ENCODE measurements around the gene RSPH10B.
A peak's percentile ranks its signal among the peaks of the same experiment; 100 is the strongest.
"Not testable (repeated sequence)": the region's sequence is repeated elsewhere in the genome, so short reads cannot be mapped to it uniquely, and the experiment has no call there.

RSPH10B gene

DNA sequence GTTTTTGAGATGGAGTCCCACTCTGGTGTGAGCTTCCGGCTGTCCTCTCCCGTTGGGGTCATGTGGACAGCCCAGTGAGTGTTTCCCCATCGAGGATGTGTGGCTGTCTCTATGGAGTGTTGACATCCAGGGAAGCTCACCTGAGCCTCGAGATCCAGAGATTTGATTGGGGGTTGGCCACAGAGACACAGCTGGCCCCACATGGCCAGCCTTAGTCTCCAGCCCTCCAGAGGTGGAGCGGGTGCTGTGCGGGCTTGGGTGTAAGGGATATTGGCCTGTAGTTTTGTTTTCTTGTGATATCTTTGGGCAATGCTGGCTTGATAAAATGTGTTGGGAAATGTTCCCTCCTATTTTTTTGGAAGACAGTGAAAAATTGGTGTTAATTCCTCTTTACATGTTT is 54.0 kb downstream of the RSPH10B start:
- not testable (repeated sequence) for H3K27ac ChIP-seq (ENCODE audit: low read length); H3K9me3 ChIP-seq (ENCODE audit: insufficient read depth, low read depth, low read length)

DNA sequence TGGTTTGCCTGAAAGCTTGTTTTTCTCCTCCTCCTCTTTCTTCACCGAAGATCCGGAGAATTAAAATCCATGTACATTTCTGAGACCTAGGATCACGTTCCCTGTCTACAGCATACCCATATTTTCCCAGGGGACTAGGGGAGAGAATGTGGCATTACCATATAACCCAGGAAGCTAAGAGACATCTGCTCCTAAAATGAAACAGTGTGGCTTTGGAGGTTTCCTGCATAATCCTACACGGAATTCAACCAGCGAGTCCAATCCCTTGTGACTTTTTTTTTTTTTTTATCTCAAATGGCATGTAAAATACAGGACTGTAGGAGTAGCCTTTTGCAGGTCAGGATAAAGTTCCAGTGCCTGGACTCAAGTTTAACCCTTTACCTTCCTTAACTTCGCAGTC is 61.7 kb downstream of the RSPH10B start:
- not testable (repeated sequence) for H3K27ac ChIP-seq (ENCODE audit: low read length); H3K36me3 ChIP-seq (ENCODE audit: insufficient read depth, low read depth, low read length); H3K9me3 ChIP-seq (ENCODE audit: insufficient read depth, low read depth, low read length); H3K9ac ChIP-seq (ENCODE audit: low read depth, low read length); H3K27me3 ChIP-seq (ENCODE audit: insufficient read depth, low read length); H3K4me1 ChIP-seq (ENCODE audit: insufficient read depth, low read length); H3K4me3 ChIP-seq (ENCODE audit: low read length)

More for the DNA sequence above, 54.0 kb downstream of the RSPH10B start:
- not testable (repeated sequence) for H3K36me3 ChIP-seq (ENCODE audit: insufficient read depth, low read depth, low read length); H3K9ac ChIP-seq (ENCODE audit: low read depth, low read length); H3K4me3 ChIP-seq (ENCODE audit: low read length); H3K4me1 ChIP-seq (ENCODE audit: insufficient read depth, low read length); H3K27me3 ChIP-seq (ENCODE audit: insufficient read depth, low read length)

GRCh38 chr7:5904726-5905125 is 65.8 kb downstream of the RSPH10B start:
- not testable (repeated sequence) for H3K27me3 ChIP-seq (ENCODE audit: insufficient read depth, low read length); H3K4me1 ChIP-seq (ENCODE audit: insufficient read depth, low read length); H3K9me3 ChIP-seq (ENCODE audit: insufficient read depth, low read depth, low read length); H3K36me3 ChIP-seq (ENCODE audit: insufficient read depth, low read depth, low read length); H3K27ac ChIP-seq (ENCODE audit: low read length); H3K4me3 ChIP-seq (ENCODE audit: low read length); H3K9ac ChIP-seq (ENCODE audit: low read depth, low read length)

GRCh38 chr7:5903002-5903401 is 67.5 kb downstream of the RSPH10B start:
- H3K9me3 ChIP-seq (ENCODE audit: insufficient read depth, low read depth, low read length); H3K36me3 ChIP-seq (ENCODE audit: insufficient read depth, low read depth, low read length); H3K4me1 ChIP-seq (ENCODE audit: insufficient read depth, low read length); H3K4me3 ChIP-seq (ENCODE audit: low read length); H3K9ac ChIP-seq (ENCODE audit: low read depth, low read length); H3K27ac ChIP-seq (ENCODE audit: low read length); H3K27me3 ChIP-seq (ENCODE audit: insufficient read depth, low read length): not testable (repeated sequence)

- H3K36me3 ChIP-seq (ENCODE audit: insufficient read depth, low read depth, low read length); H3K9ac ChIP-seq (ENCODE audit: low read depth, low read length); H3K9me3 ChIP-seq (ENCODE audit: insufficient read depth, low read depth, low read length); H3K4me1 ChIP-seq (ENCODE audit: insufficient read depth, low read length); H3K27ac ChIP-seq (ENCODE audit: low read length); H3K27me3 ChIP-seq (ENCODE audit: insufficient read depth, low read length): not testable (repeated sequence)
- peak within 1 kb of the TSS; percentile 52; the same call in 1 of the 2 replicates for H3K4me3 ChIP-seq (ENCODE audit: low read length)
Observed at GRCh38 chr7:5898480-5899224, 71.8 kb downstream of the RSPH10B start, which contains the start of gene CCZ1. TSS of gene CCZ1 (plus strand) at chr7:5898733. CDS start at chr7:5898800, 67 bp downstream.

GRCh38 chr7:5897369-5897919 is 73.0 kb downstream of the RSPH10B start:
- H3K27me3 ChIP-seq (ENCODE audit: insufficient read depth, low read length); H3K27ac ChIP-seq (ENCODE audit: low read length); H3K4me3 ChIP-seq (ENCODE audit: low read length); H3K9ac ChIP-seq (ENCODE audit: low read depth, low read length); H3K4me1 ChIP-seq (ENCODE audit: insufficient read depth, low read length); H3K9me3 ChIP-seq (ENCODE audit: insufficient read depth, low read depth, low read length); H3K36me3 ChIP-seq (ENCODE audit: insufficient read depth, low read depth, low read length): not testable (repeated sequence)

DNA sequence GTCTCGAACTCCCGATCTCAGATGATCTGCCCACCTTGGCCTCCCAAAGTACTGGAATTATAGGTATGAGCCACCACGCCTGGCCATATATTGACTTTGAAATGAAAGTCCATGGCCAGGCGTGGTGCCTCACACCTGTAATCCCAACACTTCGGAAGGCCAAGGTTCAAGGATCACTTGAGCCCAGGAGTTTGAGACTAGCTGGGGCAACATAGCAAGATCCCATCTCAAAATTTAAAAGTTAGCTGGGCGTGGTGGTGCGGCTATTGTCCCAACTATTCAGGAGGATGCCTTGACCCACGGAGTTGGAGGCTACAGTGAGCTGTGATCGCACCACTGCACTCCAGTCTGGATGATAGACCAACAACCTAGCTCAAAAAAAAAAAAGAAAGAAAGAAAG is 78.0 kb downstream of the RSPH10B start:
- H3K9me3 ChIP-seq (ENCODE audit: insufficient read depth, low read depth, low read length), result no peaks in the 10 kb centered on the region

DNA sequence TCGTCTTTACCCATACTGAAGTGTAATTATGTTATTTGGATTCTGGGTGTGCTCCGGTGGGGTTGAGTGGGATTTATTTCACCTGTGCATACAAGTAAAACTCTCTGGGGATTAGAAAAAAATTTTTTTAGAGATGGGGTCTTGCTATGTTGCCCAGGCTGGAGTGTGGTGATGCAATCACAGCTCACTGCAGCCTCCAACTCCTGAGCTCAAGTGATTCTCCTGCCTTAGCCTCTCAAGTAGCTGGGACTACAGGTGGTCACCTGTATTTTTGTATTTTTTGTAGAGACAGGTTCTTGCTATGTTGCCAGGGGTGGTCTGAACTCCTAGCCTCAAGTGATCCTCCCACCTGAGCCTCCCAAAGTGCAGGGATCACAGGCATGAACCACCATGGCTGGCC is 80.2 kb downstream of the RSPH10B start:
- H3K36me3 ChIP-seq (ENCODE audit: insufficient read depth, low read depth, low read length); H3K27me3 ChIP-seq (ENCODE audit: insufficient read depth, low read length); H3K9me3 ChIP-seq (ENCODE audit: insufficient read depth, low read depth, low read length); H3K4me3 ChIP-seq (ENCODE audit: low read length); H3K27ac ChIP-seq (ENCODE audit: low read length); H3K9ac ChIP-seq (ENCODE audit: low read depth, low read length); H3K4me1 ChIP-seq (ENCODE audit: insufficient read depth, low read length): not testable (repeated sequence)

More for the DNA sequence above, 78.0 kb downstream of the RSPH10B start:
- Histone ChIP-seq H3K4me3 (ENCODE audit: low read length) (no peak overlapping the region), H3K4me1 (ENCODE audit: insufficient read depth, low read length) (no peaks in the 10 kb centered on the region), H3K27me3 (ENCODE audit: insufficient read depth, low read length) (no peaks in the 10 kb centered on the region), H3K9ac (ENCODE audit: low read depth, low read length) (no peak overlapping the region), H3K27ac (ENCODE audit: low read length) (no peak overlapping the region), H3K36me3 (ENCODE audit: insufficient read depth, low read depth, low read length) (no peaks in the 10 kb centered on the region)

GRCh38 chr7:5888021-5888420 is 82.5 kb downstream of the RSPH10B start:
- H3K9ac ChIP-seq (ENCODE audit: low read depth, low read length); H3K4me1 ChIP-seq (ENCODE audit: insufficient read depth, low read length); H3K27me3 ChIP-seq (ENCODE audit: insufficient read depth, low read length); H3K36me3 ChIP-seq (ENCODE audit: insufficient read depth, low read depth, low read length); H3K27ac ChIP-seq (ENCODE audit: low read length); H3K9me3 ChIP-seq (ENCODE audit: insufficient read depth, low read depth, low read length); H3K4me3 ChIP-seq (ENCODE audit: low read length): not testable (repeated sequence)

DNA sequence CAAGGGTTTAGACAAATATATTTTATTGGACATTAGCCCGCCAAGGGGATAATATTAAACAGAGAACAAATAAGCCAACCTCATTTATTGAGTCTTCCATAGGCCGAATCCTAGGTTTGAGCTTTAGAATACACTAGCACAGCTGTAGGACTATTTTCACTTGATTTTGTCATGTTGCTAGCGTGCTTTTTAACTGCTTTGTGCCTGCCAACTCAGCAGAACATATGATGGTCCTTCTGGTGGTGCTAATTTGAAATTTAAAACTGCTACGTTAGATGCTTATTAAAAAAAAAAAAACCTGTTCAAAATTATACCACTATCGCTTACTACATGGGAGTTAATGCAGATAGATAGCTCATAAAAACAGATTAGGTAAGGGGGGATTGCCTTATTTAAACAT is 86.1 kb downstream of the RSPH10B start:
- not testable (repeated sequence) for H3K4me3 ChIP-seq (ENCODE audit: low read length); H3K4me1 ChIP-seq (ENCODE audit: insufficient read depth, low read length); H3K9me3 ChIP-seq (ENCODE audit: insufficient read depth, low read depth, low read length); H3K27ac ChIP-seq (ENCODE audit: low read length); H3K36me3 ChIP-seq (ENCODE audit: insufficient read depth, low read depth, low read length); H3K27me3 ChIP-seq (ENCODE audit: insufficient read depth, low read length); H3K9ac ChIP-seq (ENCODE audit: low read depth, low read length)

DNA sequence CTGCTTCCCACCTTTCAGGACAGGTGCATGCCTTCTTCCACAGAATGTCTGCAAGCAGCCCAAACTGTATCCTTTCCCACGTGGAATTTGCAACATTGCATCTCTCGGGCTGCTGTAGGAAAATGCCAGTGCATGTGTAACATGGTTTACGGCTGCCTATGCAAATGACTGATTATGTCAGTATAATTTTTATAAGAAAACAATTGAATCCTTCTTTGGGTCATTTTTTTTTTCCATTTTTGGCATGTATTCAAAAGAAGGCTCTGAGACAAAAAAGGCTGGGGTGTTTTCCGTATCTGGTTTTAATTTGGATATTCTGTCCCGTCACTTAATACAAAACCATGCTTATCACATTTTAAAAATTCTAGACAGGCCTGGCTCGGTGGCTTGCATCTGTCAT is 90.4 kb downstream of the RSPH10B start:
- H3K9me3 ChIP-seq (ENCODE audit: insufficient read depth, low read depth, low read length); H3K4me3 ChIP-seq (ENCODE audit: low read length); H3K9ac ChIP-seq (ENCODE audit: low read depth, low read length); H3K36me3 ChIP-seq (ENCODE audit: insufficient read depth, low read depth, low read length); H3K4me1 ChIP-seq (ENCODE audit: insufficient read depth, low read length); H3K27ac ChIP-seq (ENCODE audit: low read length); H3K27me3 ChIP-seq (ENCODE audit: insufficient read depth, low read length): not testable (repeated sequence)

GRCh38 chr7:5879591-5879990 is 90.9 kb downstream of the RSPH10B start:
- not testable (repeated sequence) for H3K27ac ChIP-seq (ENCODE audit: low read length); H3K36me3 ChIP-seq (ENCODE audit: insufficient read depth, low read depth, low read length); H3K27me3 ChIP-seq (ENCODE audit: insufficient read depth, low read length); H3K4me1 ChIP-seq (ENCODE audit: insufficient read depth, low read length); H3K9ac ChIP-seq (ENCODE audit: low read depth, low read length); H3K4me3 ChIP-seq (ENCODE audit: low read length); H3K9me3 ChIP-seq (ENCODE audit: insufficient read depth, low read depth, low read length)
